Psoas muscle (tissue), 8 donors: ENCODE measurements around the gene SF3B3. TPM values are rescaled to one million over a fixed set of nuclear protein-coding genes. Genes with fewer than 3 reads are reported as not detected.

Source experiments
- ATAC-seq, 4 donors: fragments of 200-7000 bp; cut with Tn5 transposase; one replicate each; pipeline ENCODE4 v1.9.1; 2020; ENCODE audit warnings: moderate library complexity in 3 of 4, mild to moderate bottlenecking in 2 of 4
- DNase-seq, 2 donors: peaks; one replicate each; pipeline ENCODE4 v3.0.0-alpha.2; 2020
- H3K27ac ChIP-seq: fragments of 200-600 bp; one replicate; pipeline ENCODE4 v1.8.0; 2022
- H3K27me3 ChIP-seq, 3 donors: fragments of 200-600 bp in 1 of 3; one replicate each; pipeline versions ENCODE4 v1.6.1 to v1.8.0; 2013 to 2022; ENCODE audit warnings: low read length in 2 of 3, mild to moderate bottlenecking in 2 of 3, moderate library complexity in 1 of 3; ENCODE audit not compliant: insufficient read depth in 3 of 3
- H3K36me3 ChIP-seq, 2 donors: fragments of 200-600 bp in 1 of 2; one replicate each; pipeline versions ENCODE4 v1.6.1 to v1.8.0; 2013 to 2022; ENCODE audit warnings: low read depth in 1 of 2, mild to moderate bottlenecking in 1 of 2, moderate library complexity in 1 of 2; ENCODE audit not compliant: insufficient read depth in 1 of 2
- H3K4me1 ChIP-seq: fragments of 200-600 bp; one replicate; pipeline ENCODE4 v1.8.0; 2022
- H3K4me3 ChIP-seq: fragments of 200-600 bp; one replicate; pipeline ENCODE4 v1.8.0; 2022; ENCODE audit warnings: mild to moderate bottlenecking
- H3K9me3 ChIP-seq: fragments of 200-600 bp; one replicate; pipeline ENCODE4 v1.8.0; 2022
- CTCF ChIP-seq: fragments of 200-600 bp; IDR thresholded peaks from one replicate; pipeline ENCODE4 v1.8.0; 2022; ENCODE audit warnings: antibody characterized with exemption
- WGBS, 3 donors: extraction: QIAGEN DNeasy Blood & Tissue Kit; methylation state at CpG; one replicate each; pipeline versions ENCODE4 v1.1.6 to v1.1.7; 2013; 5-methylcytosine and 5-hydroxymethylcytosine counted together
- intact Hi-C, 2 donors: fragments of 100-400 bp; cut with DNase I; formaldehyde crosslinking; loops; one replicate each; pipeline versions ENCODE4 v1.11.0 to v1.14.2; 2022
- polyA plus RNA-seq, 3 donors: library from polyadenylated mRNA; stranded (reverse); fragments of 200-250 nt; gene quantifications; one replicate each; pipeline ENCODE4 v1.2.3, GENCODE V29; 2013
- total RNA-seq, 4 donors: library from RNA; stranded (reverse); fragmentation: NEBNext Ultra II Directional in 2 of 4; extraction: Animal tissue kit (Norgen Biotek cat#: 25700) in 2 of 4; gene quantifications; one replicate each; pipeline versions ENCODE4 v1.2.1 to v1.2.4, GENCODE V29; 2021 to 2023
- donor health status: healthy with polysubstance abuse.
- donor health status: DM: no; HTN: no; CAD: no; lungs with moderate emphysema.
- donor health status: Bipolar disorder and iron deficiency.
- donor health status: healthy.
- donor health status: DM: yes; HTN: yes; CAD: no.
- donor health status: DM: no; HTN: no; CAD: no.
- donor health status: DM: no; HTN: no; CAD: no.
- donor health status: DM: yes; HTN: yes; CAD: no.

SF3B3 gene
- total and polyA plus RNA-seq, 7 donors, result 50.0 to 178 (median 145) TPM

DNA sequence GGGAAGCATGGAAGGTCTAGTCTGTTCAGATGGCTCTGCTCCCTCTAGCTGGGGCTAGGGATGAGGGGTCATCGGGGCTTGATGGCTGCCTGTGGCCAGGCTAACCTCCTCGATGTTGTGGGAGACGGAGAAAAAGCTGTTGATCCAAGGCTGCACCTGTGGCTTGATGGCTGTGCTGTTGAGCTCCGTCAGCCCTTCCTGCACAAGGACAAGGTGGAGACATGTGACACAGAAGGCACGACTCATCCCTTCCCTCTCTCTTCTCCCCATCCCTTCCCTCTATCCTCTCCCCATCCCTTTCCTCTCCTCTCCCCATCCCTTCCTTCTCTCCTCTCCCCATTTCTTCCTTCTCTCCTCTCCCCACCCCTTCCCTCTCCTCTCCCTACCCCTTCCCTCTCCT, 41.0 kb upstream of the SF3B3 start:
- Histone ChIP-seq H3K27me3 (no peaks in the 10 kb centered on the region), H3K4me1 (peaks cover 4% of the 10 kb centered on the region), H3K27ac (no peak overlapping the region), H3K9me3 (no peaks in the 10 kb centered on the region), H3K4me3 (no peak overlapping the region), H3K36me3 (peaks cover 2 to 93% of the 10 kb centered on the region in 2 donors)
- no peak for ATAC-seq
- intact Hi-C loops, result no loop called here
- TF ChIP-seq CTCF, result no peak
- no peak for DNase-seq
- 81 to 95% (median 81%) methylated on average over 5 of the region's 5 CpGs for WGBS, 3 donors

DNA sequence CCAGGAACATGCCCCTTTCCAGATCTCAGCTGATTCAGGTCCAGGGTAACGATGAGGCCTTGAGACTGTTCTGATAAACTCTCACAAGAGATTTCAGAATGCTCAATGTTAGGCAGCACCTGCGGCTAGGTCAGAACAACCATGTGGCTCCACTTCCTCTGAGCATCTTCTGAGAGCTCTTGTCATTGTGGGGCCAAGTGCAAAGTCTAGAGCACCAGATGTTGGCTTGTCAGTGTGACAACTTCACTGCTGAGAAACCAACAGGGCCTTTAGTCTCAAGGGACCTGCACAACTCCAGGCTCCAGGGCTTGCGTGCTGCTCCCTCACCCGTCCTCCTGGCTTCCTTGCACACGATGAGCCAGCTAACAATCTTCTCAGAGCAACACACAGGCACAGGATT, 40.2 kb upstream of the SF3B3 start:
- Histone ChIP-seq H3K27me3 (no peaks in the 10 kb centered on the region), H3K27ac (no peak overlapping the region), H3K36me3 (peaks cover 2 to 93% of the 10 kb centered on the region in 2 donors), H3K9me3 (no peaks in the 10 kb centered on the region), H3K4me1 (peaks cover 5% of the 10 kb centered on the region), H3K4me3 (no peak overlapping the region)
- WGBS, 3 donors, result 83 to 93% (median 85%) methylated on average over 5 of the region's 5 CpGs
- DNase-seq (no peak), ATAC-seq (no peak)
- intact Hi-C loops, result no loop called here
- TF ChIP-seq CTCF, result no peak

DNA sequence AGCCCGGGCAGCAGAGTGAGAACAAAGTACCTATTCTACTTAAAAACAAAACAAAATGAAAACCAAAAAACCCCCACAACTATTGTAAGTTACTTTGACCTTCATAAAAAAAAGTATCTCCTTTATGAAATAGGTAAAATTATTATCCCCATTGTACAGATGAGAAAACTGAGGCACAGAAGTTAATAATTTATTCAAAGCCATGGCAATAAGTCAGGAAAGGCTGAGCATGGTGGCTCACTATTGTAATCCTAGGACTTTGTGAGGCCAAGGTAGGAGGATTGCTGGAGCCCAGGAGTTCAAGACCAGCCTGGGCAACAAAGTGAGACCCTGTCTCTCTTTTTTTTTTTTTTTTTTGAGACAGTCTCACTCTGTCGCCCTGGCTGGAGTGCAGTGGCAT, 38.7 kb upstream of the SF3B3 start:
- H3K36me3 ChIP-seq, result peaks cover 2 to 92% of the 10 kb centered on the region in 2 donors
- H3K4me1 ChIP-seq, result peaks cover 8% of the 10 kb centered on the region
- intact Hi-C loops, result no loop called here
- ATAC-seq (no peak), DNase-seq (no peak)
- no peak overlapping the region for H3K4me3 ChIP-seq
- no peaks in the 10 kb centered on the region for H3K9me3 ChIP-seq
- no peak for TF ChIP-seq CTCF
- WGBS, 3 donors, result 90 to 98% (median 94%) methylated on average over 2 of the region's 2 CpGs
- H3K27me3 ChIP-seq, result no peaks in the 10 kb centered on the region
- H3K27ac ChIP-seq, result no peak overlapping the region

DNA sequence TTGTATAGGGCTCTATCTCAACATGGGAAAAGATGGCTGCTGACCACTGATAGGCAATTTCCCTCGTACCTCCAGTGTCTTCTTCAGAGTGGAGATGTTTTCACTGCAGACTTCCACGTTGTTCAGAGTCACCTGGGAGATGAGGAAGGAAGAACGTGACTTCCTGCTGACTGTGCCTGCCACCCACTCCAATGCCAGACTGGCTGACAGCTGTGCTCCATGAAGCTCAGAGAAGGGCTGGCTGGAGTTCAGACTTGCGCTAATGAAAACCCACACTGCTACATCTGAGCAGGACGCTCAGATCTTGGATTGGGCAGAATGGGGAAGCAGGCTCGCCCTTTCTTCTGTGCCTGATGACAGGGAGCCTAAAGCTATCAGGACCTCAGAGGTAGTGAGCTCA, 33.4 kb upstream of the SF3B3 start:
- peak overlapping the region; percentile 81 for H3K27ac ChIP-seq
- H3K4me3 ChIP-seq, result no peak overlapping the region
- WGBS, 3 donors, result 23 to 37% (median 23%) methylated on average over 6 of the region's 6 CpGs
- peaks cover 4 to 83% of the 10 kb centered on the region in 2 donors for H3K36me3 ChIP-seq
- no peak for TF ChIP-seq CTCF
- H3K4me1 ChIP-seq, result peaks cover 6% of the 10 kb centered on the region
- ATAC-seq, result peak; percentile 88 to 94 (median 89)
- H3K27me3 ChIP-seq, result no peaks in the 10 kb centered on the region
- intact Hi-C loops, result no loop called here
- peak in 1 of 2 donors; percentile 76 for DNase-seq
- no peaks in the 10 kb centered on the region for H3K9me3 ChIP-seq

GRCh38 chr16:70493802-70494201, 29.8 kb upstream of the SF3B3 start:
- intact Hi-C loops, result no loop called here
- Histone ChIP-seq H3K27ac (peak overlapping the region; percentile 23), H3K4me1 (peaks cover 2% of the 10 kb centered on the region), H3K4me3 (no peak overlapping the region), H3K27me3 (no peaks in the 10 kb centered on the region), H3K9me3 (no peaks in the 10 kb centered on the region), H3K36me3 (peaks cover 9 to 84% of the 10 kb centered on the region in 2 donors)
- 38 to 74% (median 47%) methylated on average over 3 of the region's 3 CpGs for WGBS, 3 donors
- TF ChIP-seq CTCF, result no peak
- DNase-seq (no peak), ATAC-seq (peak in 2 of 4 donors; percentile 25 to 41)
